Endothelial cell of umbilical vein (primary cell): ENCODE measurements around the gene TNPO3. TPM values are rescaled to one million over a fixed set of nuclear protein-coding genes. Genes with fewer than 3 reads are reported as not detected.

Experiments used
- BruUV-seq: library from RNA; stranded (reverse); fragments of 400-500 nt; replicated peaks from 2 replicates; lab custom pipeline; 2021; lab: Mats Ljungman, UMichigan
- CTCF ChIA-PET: fragments of 300-600, 350-600 bp; sonication (Branson Sonifier 250); formaldehyde crosslinking; loops from one replicate; lab custom pipeline; 2021; ENCODE audit warnings: antibody characterized with exemption, inconsistent platforms; lab: Charles Lee
- POLR2A ChIA-PET: fragments of 300-600, 350-600 bp; sonication (Branson Sonifier 250); formaldehyde crosslinking; loops from one replicate; lab custom pipeline; 2021; ENCODE audit warnings: antibody characterized with exemption, inconsistent platforms; lab: Charles Lee
- DNase-seq: peaks from one replicate; pipeline ENCODE4 v3.0.0-alpha.2; 2011; ENCODE audit warnings: low read depth, low spot score
- FAIRE-seq: peaks from 2 replicates; lab custom pipeline; 2011; peaks lifted over from hg19 to GRCh38; lab: Jason Lieb, UNC
- H2AFZ ChIP-seq: 2 replicates; pipeline ENCODE4 v1.6.0; 2012; ENCODE audit warnings: low read depth, low read length, control low read depth, inconsistent platforms
- H3K27ac ChIP-seq: 2 replicates; pipeline ENCODE4 v1.5.1; 2011; ENCODE audit warnings: low read depth, mild to moderate bottlenecking, control low read depth, low read length, moderate library complexity; ENCODE audit not compliant: insufficient read depth
- H3K27me3 ChIP-seq, 2 experiments: 2 replicates each; pipeline versions ENCODE4 v1.6.0 to v1.6.1; 2011; ENCODE audit warnings: low read length in 2 of 2, mixed read lengths in 1 of 2; ENCODE audit not compliant: control insufficient read depth in 2 of 2, insufficient read depth in 2 of 2
- H3K36me3 ChIP-seq, 2 experiments: 2 replicates in 1 of 2; 3 replicates in 1 of 2; pipeline ENCODE4 v1.5.1; 2011; ENCODE audit warnings: low read length in 2 of 2, mild to moderate bottlenecking in 1 of 2, moderate library complexity in 1 of 2; ENCODE audit not compliant: control insufficient read depth in 2 of 2, insufficient read depth in 2 of 2; ENCODE audit errors: extremely low read depth in 1 of 2
- H3K4me1 ChIP-seq: 3 replicates; pipeline ENCODE4 v1.5.1; 2011; ENCODE audit warnings: mild to moderate bottlenecking, low read length; ENCODE audit not compliant: control insufficient read depth, insufficient read depth; ENCODE audit errors: extremely low read depth
- H3K4me2 ChIP-seq: 2 replicates; pipeline ENCODE4 v1.6.1; 2011; ENCODE audit warnings: low read length, control low read depth, mixed read lengths; ENCODE audit not compliant: insufficient read depth
- H3K4me3 ChIP-seq, 3 experiments: fragments of 200-600 bp in 1 of 3; sonication (generic), shearing (Covaris generic) in 1 of 3; replicated peaks in 1 of 3; 2 replicates each; pipeline ENCODE4 v1.5.1; 2011 to 2016; ENCODE audit warnings: control low read depth in 3 of 3, low read length in 3 of 3, mild to moderate bottlenecking in 2 of 3, inconsistent platforms in 1 of 3, low read depth in 1 of 3, moderate library complexity in 1 of 3; ENCODE audit not compliant: insufficient read depth in 1 of 3
- H3K79me2 ChIP-seq: 2 replicates; pipeline ENCODE4 v1.6.0; 2012; ENCODE audit warnings: low read length, inconsistent platforms; ENCODE audit not compliant: control insufficient read depth, insufficient read depth
- H3K9ac ChIP-seq: replicated peaks from 2 replicates; pipeline ENCODE3; 2011; ENCODE audit warnings: low read length, control low read depth; ENCODE audit not compliant: insufficient read depth; ENCODE audit errors: extremely low read depth
- H3K9me1 ChIP-seq: replicated peaks from 3 replicates; pipeline ENCODE4 v1.6.0; 2011; ENCODE audit warnings: mild to moderate bottlenecking, low read length; ENCODE audit not compliant: control insufficient read depth, insufficient read depth; ENCODE audit errors: extremely low read depth
- H3K9me3 ChIP-seq: replicated peaks from 2 replicates; pipeline ENCODE4 v1.5.1; 2012; ENCODE audit warnings: low read length, inconsistent platforms; ENCODE audit not compliant: control insufficient read depth, insufficient read depth
- H4K20me1 ChIP-seq: replicated peaks from 2 replicates; pipeline ENCODE3; 2011; ENCODE audit warnings: mild to moderate bottlenecking, low read length; ENCODE audit not compliant: control insufficient read depth, insufficient read depth; ENCODE audit errors: extremely low read depth
- EZH2 ChIP-seq: IDR thresholded peaks from 2 replicates; pipeline ENCODE4 v1.6.1; 2012; ENCODE audit warnings: borderline replicate concordance, low read depth, mild to moderate bottlenecking, moderate library complexity, low read length, inconsistent platforms; ENCODE audit not compliant: severe bottlenecking
- FOS ChIP-seq: IDR thresholded peaks from 2 replicates; pipeline ENCODE4 v1.6.1; 2011; ENCODE audit warnings: mild to moderate bottlenecking, low read length, moderate library complexity, borderline replicate concordance; ENCODE audit not compliant: insufficient read depth
- GATA2 ChIP-seq: IDR thresholded peaks from 2 replicates; pipeline ENCODE4 v1.7.0; 2011; ENCODE audit warnings: low read depth, mild to moderate bottlenecking, moderate library complexity, mixed read lengths, low read length; ENCODE audit not compliant: insufficient read length, insufficient read depth
- JUN ChIP-seq: IDR thresholded peaks from 2 replicates; pipeline ENCODE4 v1.6.1; 2011; ENCODE audit warnings: borderline replicate concordance, low read depth; ENCODE audit not compliant: insufficient read length, insufficient read depth
- MAX ChIP-seq: IDR thresholded peaks from 2 replicates; pipeline ENCODE4 v1.6.1; 2011; ENCODE audit not compliant: insufficient read depth, insufficient read length
- MYC ChIP-seq: IDR thresholded peaks from one replicate; pipeline ENCODE4 v1.6.1; 2011; ENCODE audit warnings: mild to moderate bottlenecking, low read depth, low read length
- POLR2A ChIP-seq: IDR thresholded peaks from 2 replicates; pipeline ENCODE4 v1.6.1; 2012; ENCODE audit warnings: low read depth, mild to moderate bottlenecking, control low read depth, low read length
- POLR2AphosphoS5 ChIP-seq: IDR thresholded peaks from 2 replicates; pipeline ENCODE4 v1.6.1; 2012; ENCODE audit warnings: low read depth, mild to moderate bottlenecking, control low read depth, low read length, moderate library complexity; ENCODE audit not compliant: insufficient read depth
- dilution Hi-C: fragments of 300-500 bp; cut with MboI; formaldehyde crosslinking; loops from one replicate; pipeline ENCODE4 v1.15.0; 2019; ENCODE audit warnings: low sequenced_read_pairs; ENCODE audit not compliant: extremely low pct_ligation_motif_present
- intact Hi-C: fragments of 100-400 bp; cut with micrococcal nuclease; formaldehyde crosslinking; loops from one replicate; pipeline ENCODE4 v1.10.0; 2022
- polyA plus RNA-seq, 4 experiments: library from polyadenylated mRNA; depleted of rRNA in 3 of 4; stranded (reverse) in 3 of 4; unstranded in 1 of 4; fragments of >200 nt; gene quantifications; 2 replicates each; pipeline versions ENCODE4 v1.2.1 to v1.2.3, GENCODE V29; 2011 to 2012; ENCODE audit warnings: missing spikeins in 1 of 4
- total RNA-seq: library from RNA; stranded (reverse); gene quantifications from 2 replicates; pipeline ENCODE4 v1.2.3, GENCODE V29; 2021
- TF ChIP-seq, protein P1 (sequence below), 2 donors: IDR thresholded peaks; 1 replicate in 1 of 2; 2 replicates in 1 of 2; pipeline ENCODE4 v1.5.1; 2011; ENCODE audit warnings: low read length in 2 of 2, mild to moderate bottlenecking in 2 of 2, moderate library complexity in 2 of 2, control low read depth in 1 of 2, inconsistent platforms in 1 of 2, low read depth in 1 of 2; ENCODE audit not compliant: insufficient read depth in 1 of 2; ENCODE audit errors: extremely low read depth in 1 of 2

TNPO3 gene
- total and polyA plus RNA-seq, 2 donors (not counting 3 experiments of a cell fraction or from before 2014, with no cell fraction given) = 29.0 to 46.9 TPM

- Histone ChIP-seq H3K27me3 (no peaks in the 10 kb centered on the region), H3K79me2 (peaks cover 21% of the 10 kb centered on the region), H3K4me1 (no peaks in the 10 kb centered on the region), H2AFZ (no peak overlapping the region), H3K9ac (no peak overlapping the region), H3K4me3 (no peak overlapping the region), H3K27ac (no peak overlapping the region), H3K36me3 (peaks cover 3% of the 10 kb centered on the region in 2 experiments), H3K9me3 (no peaks in the 10 kb centered on the region), H3K9me1 (no peaks in the 10 kb centered on the region), H3K4me2 (no peak overlapping the region), H4K20me1 (peaks cover 2% of the 10 kb centered on the region)
- TF ChIP-seq GATA2 = no peak
- TF ChIP-seq MAX = no peak
- TF ChIP-seq POLR2A = no peak
- no peak for TF ChIP-seq FOS
- no peak for TF ChIP-seq JUN
- TF ChIP-seq MYC = no peak
- no peak for TF ChIP-seq EZH2
- no peak for TF ChIP-seq POLR2AphosphoS5
- TF ChIP-seq, protein P1, sequence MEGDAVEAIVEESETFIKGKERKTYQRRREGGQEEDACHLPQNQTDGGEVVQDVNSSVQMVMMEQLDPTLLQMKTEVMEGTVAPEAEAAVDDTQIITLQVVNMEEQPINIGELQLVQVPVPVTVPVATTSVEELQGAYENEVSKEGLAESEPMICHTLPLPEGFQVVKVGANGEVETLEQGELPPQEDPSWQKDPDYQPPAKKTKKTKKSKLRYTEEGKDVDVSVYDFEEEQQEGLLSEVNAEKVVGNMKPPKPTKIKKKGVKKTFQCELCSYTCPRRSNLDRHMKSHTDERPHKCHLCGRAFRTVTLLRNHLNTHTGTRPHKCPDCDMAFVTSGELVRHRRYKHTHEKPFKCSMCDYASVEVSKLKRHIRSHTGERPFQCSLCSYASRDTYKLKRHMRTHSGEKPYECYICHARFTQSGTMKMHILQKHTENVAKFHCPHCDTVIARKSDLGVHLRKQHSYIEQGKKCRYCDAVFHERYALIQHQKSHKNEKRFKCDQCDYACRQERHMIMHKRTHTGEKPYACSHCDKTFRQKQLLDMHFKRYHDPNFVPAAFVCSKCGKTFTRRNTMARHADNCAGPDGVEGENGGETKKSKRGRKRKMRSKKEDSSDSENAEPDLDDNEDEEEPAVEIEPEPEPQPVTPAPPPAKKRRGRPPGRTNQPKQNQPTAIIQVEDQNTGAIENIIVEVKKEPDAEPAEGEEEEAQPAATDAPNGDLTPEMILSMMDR (IDR thresholded peaks at IDR 0.05; ENCODE audit: extremely low read depth in 1 of 2, insufficient read depth in 1 of 2, low read depth in 1 of 2, low read length in 2 of 2) = no peak
- intact Hi-C loops = no loop called here
- no peak for DNase-seq
- ChIA-PET POLR2A (no interaction called here), CTCF (interaction anchor here (1.6 to 2.1 kb wide), 4 partner anchors 10 to 84 kb away, joined by 4 to 16 read pairs (median 4); no protein-coding TSS in a partner anchor)
- dilution Hi-C loops = no loop called here
- BruUV-seq = no TSS peak
- no peak for FAIRE-seq
These were observed 47.3 kb downstream of the TNPO3 start for GRCh38 chr7:129007572-129007971.
